ENCODE measurements around the gene APMAP.
A peak's percentile ranks its signal among the peaks of the same experiment; 100 is the strongest.
"Not testable (repeated sequence)": the region's sequence is repeated elsewhere in the genome, so short reads cannot be mapped to it uniquely, and the experiment has no call there.

APMAP gene

DNA sequence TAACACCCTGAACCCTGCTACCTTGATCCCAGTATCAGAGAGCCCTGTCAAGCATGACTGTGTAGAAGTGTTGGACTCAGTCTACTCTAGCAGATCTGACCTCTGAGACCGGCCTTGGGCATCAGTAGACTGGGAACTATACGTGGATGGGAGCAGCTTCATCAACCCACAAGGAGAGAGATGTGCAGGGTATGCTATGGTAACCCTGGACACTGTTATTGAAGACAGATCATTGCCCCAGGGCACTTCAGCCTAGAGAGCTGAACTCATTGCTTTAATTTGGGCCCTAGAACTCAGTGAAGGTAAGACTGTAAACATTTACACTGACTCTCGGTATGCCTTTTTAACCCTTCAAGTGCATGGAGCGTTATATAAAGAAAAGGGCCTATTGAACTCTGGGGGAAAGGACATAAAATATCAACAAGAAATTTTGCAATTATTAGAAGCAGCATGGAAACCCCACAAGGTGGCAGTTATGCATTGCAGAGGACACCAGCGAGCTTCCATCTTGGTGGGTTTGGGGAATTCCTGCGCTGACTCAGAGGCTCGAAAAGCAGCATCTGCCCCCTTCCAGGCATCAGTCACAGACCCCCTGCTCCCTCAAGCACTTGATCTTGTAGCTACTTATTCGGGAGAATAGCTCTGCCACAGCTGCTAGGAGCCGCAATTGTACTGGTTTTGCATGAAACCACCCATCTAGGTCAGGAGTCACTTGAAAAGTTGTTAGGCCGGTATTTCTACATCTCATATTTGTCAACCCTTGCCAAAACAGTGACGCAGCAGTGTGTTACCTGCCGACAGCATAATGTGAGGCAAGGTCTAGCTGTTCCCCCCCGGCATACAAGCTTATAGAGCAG, 62.5 kb downstream of the APMAP start:
- DNase-seq, result peak; percentile 44

DNA sequence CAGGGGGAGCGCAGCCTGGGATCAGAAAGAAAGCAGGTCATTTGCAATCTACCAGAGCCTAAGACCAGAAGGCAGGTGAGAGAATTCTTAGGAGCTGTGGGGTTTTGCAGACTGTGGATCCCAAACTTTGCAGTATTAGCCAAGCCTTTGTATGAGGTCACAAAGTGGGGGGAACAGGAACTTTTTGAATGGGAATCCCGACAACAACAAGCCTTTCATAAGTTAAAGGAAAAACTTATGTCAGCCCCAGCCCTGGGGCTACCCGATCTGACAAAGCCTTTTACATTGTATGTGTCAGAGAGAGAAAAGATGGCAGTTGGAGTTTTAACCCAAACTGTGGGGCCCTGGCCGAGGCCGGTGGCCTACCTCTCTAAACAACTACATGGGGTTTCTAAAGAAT, 63.3 kb downstream of the APMAP start:
- DNase-seq, result not testable (repeated sequence)

DNA sequence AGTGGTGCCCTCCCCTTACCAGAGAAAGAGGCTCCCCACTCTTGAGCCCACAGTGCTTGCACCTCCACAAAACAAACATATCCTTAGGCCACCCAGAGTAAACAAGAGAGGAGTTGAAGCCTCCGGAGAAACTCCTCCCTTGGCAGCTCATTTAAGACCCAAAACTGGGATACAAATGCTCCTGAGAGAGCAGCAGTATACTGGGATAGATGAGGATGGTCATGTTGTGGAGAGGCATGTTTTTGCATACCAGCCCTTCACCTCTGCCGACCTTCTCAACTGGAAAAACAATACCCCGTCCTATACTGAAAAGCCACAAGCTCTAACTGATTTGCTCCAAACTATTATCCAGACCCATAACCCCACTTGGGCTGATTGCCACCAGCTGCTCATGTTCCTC, 71.8 kb downstream of the APMAP start:
- DNase-seq, result not testable (repeated sequence)

- DNase-seq, result not testable (repeated sequence)
Measured at GRCh38 chr20:24919665-24920064, 72.9 kb downstream of the APMAP start.

GRCh38 chr20:24918579-24919566, 73.7 kb downstream of the APMAP start:
- no peak for DNase-seq

- DNase-seq, result peak; percentile 10
Measured at GRCh38 chr20:24917797-24918578, 74.6 kb downstream of the APMAP start.

GRCh38 chr20:24917056-24917455, 75.5 kb downstream of the APMAP start:
- no peak for DNase-seq

DNA sequence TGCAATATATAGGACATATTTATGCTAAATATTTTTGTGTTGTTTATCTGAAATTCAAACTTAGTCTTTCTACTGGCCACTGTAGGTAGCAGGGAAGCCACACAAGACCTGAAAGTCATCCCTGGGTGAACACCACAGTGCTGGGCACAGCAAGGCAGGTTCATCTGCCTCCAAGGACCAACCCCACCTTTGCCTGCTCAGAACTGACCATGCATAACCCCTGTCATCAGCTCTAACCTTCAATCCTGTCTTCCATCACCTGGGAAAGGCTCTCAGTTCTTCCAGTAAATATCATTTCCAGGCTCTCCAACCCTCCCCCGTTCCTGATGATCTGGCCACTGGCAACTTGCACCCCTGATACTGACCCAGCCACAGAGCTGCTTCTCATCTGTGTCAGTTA, 76.1 kb downstream of the APMAP start:
- DNase-seq, result no peak

GRCh38 chr20:24915892-24916291, 76.7 kb downstream of the APMAP start:
- DNase-seq, result no peak

GRCh38 chr20:24915440-24915839, 77.1 kb downstream of the APMAP start:
- no peak for DNase-seq

DNA sequence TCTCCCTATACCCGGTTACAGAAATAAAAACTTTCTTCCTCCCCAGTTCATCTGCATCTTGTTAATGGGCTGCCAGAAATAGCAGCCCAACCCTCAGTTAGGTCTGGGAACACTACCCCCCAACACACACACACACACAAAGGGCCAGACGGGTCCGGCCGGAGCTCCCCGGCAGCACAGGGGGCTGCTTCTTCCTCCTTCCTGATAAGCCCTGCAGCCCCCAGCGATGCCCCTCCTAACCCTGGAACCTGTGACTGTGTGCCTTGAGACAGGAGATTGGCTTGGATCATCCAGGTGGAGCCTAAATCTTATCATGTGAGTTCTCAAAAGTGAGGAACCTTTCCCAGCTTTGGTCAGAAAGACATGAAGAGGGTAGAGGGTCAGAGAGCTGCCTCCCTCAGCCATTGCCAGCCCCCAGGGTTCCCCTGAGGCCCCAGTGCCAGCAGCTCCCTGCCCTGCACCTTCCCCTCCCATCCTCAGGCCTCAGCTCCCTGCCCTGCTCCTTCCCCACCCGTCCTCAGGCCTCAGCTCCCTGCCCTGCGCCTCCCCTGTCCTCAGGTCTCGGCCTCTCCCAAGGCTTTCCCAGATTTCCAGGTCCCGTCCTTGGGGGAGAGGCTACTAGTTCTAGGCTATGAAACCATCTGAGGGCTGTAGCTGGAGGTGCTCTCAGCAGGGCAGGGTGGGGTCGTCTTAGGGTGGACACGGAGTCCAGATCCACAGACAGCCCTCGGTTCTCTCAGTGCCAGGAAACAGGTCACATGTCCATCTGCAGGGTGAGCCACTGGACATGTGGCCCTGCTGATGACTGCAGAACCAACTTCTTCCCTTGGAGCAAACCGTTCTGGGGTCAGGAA, 77.9 kb downstream of the APMAP start:
- no peak for DNase-seq

GRCh38 chr20:24913076-24913628, 79.4 kb downstream of the APMAP start:
- DNase-seq, result no peak
